Muscle layer of duodenum (tissue), 2 donors: ENCODE data around the gene PGC.
"Not testable (repeated sequence)": the region's sequence is repeated elsewhere in the genome, so short reads cannot be mapped to it uniquely, and the experiment has no call there.

Experiments
- H3K27ac ChIP-seq: one replicate; pipeline ENCODE4 v1.7.0; 2013; ENCODE audit warnings: mild to moderate bottlenecking, low read length
- H3K27me3 ChIP-seq: one replicate; pipeline ENCODE4 v1.7.0; 2013; ENCODE audit warnings: low read depth, mild to moderate bottlenecking, control low read depth, low read length
- H3K36me3 ChIP-seq, 2 donors: one replicate each; pipeline ENCODE4 v1.7.0; 2013; ENCODE audit warnings: low read length in 2 of 2, control low read depth in 1 of 2, mild to moderate bottlenecking in 1 of 2; ENCODE audit not compliant: insufficient read depth in 2 of 2, control insufficient read depth in 1 of 2
- H3K4me1 ChIP-seq, 2 donors: one replicate each; pipeline ENCODE4 v1.7.0; 2013; ENCODE audit warnings: low read length in 2 of 2, mild to moderate bottlenecking in 2 of 2, control low read depth in 1 of 2, moderate library complexity in 1 of 2; ENCODE audit not compliant: insufficient read depth in 2 of 2, control insufficient read depth in 1 of 2
- H3K4me3 ChIP-seq, 2 donors: one replicate each; pipeline ENCODE4 v1.7.0; 2013; ENCODE audit warnings: low read length in 2 of 2, low read depth in 1 of 2, mild to moderate bottlenecking in 1 of 2
- H3K9me3 ChIP-seq, 2 donors: one replicate each; pipeline ENCODE4 v1.7.0; 2013; ENCODE audit warnings: low read length in 2 of 2, control low read depth in 1 of 2, mild to moderate bottlenecking in 1 of 2; ENCODE audit not compliant: control insufficient read depth in 1 of 2
- donor health status: healthy.

Gene PGC

DNA sequence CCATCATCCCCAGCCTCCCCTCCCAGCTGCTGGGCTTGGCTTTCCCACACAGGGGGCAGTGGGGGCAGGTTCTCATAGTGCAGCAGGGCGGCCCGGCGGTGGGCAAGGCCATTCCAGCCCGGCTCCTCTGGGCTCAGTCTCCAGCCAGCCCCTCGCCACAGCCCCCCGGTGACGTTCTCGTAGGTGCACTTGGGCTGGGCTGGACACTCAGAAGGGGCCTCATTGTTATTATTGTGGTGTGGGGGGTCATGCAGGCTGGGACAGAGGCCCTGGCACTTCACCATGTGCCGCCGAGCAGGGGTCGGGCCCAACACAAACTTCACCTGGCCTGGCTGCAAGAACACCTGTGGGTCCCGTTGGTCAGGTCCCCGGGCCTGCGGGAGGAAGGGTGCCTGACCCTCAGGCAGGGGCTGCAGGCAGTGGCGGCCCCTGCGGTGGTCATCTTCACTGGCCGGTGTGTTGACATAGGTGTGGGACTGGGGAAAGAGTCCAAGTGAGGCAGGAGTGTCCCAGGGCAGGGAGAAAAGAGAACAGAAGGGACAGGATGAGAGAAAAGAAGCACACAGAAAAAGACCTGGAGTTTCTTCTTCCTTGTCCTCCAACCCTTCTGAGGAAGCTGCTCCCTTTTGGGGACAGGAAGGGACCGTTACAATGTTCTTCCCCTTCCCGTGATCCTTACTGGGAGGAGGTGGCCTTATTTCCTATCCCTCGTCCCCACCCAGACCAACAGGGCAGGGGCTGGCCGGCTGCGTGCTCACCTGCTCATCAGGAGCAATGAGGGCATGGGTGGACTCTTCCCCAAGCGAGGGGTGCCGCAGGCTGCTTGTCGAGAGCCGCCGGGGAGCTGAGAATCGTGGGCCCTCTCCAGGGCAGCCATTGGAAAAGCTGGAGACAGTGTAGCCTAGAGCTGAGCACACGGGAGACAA is 24.1 kb upstream of the PGC start:
- peaks cover 0 to 3% of the 10 kb centered on the region in 2 donors for H3K4me1 ChIP-seq
- no peak overlapping the region for H3K4me3 ChIP-seq
- H3K9me3 ChIP-seq = no peaks in the 10 kb centered on the region
- peaks cover 29 to 48% of the 10 kb centered on the region in 2 donors for H3K36me3 ChIP-seq
- no peaks in the 10 kb centered on the region for H3K27me3 ChIP-seq
- no peak overlapping the region for H3K27ac ChIP-seq

DNA sequence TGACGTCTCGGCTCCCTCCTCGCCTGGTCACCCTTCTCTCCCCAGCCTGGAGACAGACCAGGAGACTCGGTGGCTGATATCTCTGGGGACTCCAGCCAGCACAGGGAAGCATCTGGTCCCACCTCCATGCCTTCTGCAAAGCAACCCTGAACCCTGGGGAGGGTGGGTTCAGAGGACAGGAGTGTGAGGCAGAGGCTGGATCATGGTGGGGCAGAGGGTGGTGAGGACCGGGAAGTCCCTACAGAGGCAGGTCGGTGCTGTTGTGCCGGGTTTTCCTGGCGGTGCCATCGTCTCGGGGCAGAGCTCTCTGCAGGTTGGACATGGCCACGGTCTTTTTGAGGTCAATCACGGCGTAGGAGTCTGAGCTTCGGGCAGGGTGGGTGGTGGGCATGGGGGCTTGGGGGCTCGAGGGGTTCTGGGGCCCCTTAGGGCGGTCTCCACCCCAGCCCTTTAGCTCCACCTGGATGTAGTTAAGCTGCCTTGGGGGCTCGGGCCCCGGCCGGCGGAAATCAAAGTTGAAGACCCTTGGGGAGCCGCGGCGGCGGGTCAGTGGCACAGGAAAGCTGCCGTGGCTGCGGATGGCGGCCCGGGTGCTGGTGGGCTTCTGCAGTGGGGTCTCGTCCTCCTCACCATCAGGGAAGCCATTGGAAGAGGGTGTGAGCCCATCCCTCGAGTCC is 23.3 kb upstream of the PGC start:
- H3K4me3 ChIP-seq = no peak overlapping the region
- H3K27ac ChIP-seq = no peak overlapping the region
- H3K4me1 ChIP-seq = peaks cover 0 to 3% of the 10 kb centered on the region in 2 donors
- peaks cover 28 to 48% of the 10 kb centered on the region in 2 donors for H3K36me3 ChIP-seq
- no peaks in the 10 kb centered on the region for H3K27me3 ChIP-seq
- H3K9me3 ChIP-seq = no peaks in the 10 kb centered on the region

DNA sequence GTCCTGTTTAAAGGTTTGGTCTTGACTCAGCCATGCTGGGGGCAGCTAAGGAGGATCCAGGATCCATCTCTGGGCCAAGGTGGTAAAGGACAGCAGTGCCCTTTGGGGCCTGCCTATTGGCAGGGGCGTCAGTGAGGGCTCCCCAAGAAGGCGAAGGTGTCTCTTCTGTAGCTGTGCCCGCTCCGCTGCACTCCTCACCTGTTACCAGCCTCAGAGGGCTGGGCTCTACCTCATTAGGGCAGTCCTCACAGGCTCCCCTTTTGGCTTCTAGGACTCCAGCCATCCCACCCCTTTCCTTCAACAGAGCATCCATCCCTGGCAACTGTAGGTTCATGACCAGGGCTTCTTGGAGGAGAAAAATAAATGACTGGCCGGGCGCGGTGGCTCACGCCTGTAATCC is 22.2 kb upstream of the PGC start:
- H3K27ac ChIP-seq = no peak overlapping the region
- no peaks in the 10 kb centered on the region for H3K9me3 ChIP-seq
- peaks cover 0 to 3% of the 10 kb centered on the region in 2 donors for H3K4me1 ChIP-seq
- H3K4me3 ChIP-seq = no peak overlapping the region
- H3K27me3 ChIP-seq = no peaks in the 10 kb centered on the region
- H3K36me3 ChIP-seq = peaks cover 18 to 36% of the 10 kb centered on the region in 2 donors

DNA sequence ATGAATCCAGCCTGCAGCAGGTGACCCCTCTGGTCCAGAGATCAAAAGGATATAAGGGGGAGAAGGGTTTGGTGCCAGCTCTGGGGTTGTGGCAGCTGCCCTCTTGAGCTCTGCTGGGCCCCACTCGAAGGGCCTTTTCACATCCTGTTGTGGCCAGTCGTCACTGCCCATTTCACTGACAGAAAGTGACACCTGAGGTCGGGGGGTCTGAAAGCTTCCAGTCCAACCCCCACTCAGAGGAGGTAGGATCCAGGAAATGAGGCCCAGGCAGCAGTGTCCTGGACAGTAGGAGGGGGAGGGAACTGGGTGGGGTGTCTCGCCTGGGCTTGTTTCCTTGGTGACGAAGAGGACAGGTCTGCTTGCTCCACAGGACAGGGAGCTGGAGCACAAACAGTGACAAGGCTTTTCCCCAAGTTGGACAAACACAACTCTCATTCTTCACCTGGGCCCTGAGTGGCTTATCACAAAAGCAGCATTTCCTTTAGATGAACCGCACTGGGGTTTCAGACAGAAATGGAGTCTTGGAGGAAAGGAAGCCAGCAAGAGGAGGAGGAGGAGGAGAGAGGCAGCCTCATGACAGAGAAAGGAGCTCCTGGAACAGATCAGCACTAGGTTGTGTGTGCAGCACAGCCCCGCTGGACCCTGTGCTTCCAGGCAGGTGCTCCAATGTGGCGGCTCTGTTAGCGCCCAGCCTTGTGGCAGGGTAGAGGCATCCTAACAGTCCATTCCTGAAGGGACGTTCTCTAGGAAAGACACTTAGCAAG is 21.5 kb upstream of the PGC start:
- peaks cover 0 to 3% of the 10 kb centered on the region in 2 donors for H3K4me1 ChIP-seq
- no peak overlapping the region for H3K4me3 ChIP-seq
- no peak overlapping the region for H3K27ac ChIP-seq
- H3K9me3 ChIP-seq = no peaks in the 10 kb centered on the region
- no peaks in the 10 kb centered on the region for H3K27me3 ChIP-seq
- H3K36me3 ChIP-seq = peaks cover 15 to 33% of the 10 kb centered on the region in 2 donors

DNA sequence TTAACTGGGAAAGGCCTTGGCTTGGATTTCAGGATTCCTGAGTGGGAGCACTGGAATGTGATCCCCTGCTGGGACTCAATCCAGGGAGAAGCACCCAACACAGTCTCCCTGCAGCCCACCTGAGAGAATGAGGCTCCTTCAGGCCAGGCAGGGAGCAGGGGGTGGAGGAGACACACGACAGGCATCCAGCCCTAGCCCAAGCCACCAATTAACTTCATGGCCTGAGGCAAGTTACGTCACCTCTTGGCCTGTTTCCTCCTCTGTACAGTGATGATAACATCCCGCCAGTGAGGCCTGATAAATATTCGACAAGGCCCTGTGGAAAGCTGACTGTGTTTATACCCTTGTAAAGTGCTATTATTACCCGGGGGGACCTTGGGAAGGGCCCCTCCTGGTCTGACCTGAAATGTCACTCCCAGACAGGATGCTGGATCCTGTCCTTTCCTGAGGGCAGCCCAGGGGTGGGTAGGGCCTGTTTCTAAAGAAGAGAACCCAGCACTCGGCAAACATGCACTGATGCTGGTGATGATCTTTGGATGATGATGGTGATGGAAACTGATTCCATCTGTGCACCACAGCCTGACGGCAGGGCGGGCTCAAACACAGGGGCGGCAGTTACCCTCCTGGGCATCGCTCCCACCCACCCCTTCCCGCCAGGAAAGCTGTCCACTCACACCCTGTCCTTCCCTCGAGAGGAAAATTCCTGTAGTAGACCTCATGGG is 20.1 kb upstream of the PGC start:
- peaks cover 0 to 3% of the 10 kb centered on the region in 2 donors for H3K4me1 ChIP-seq
- no peaks in the 10 kb centered on the region for H3K27me3 ChIP-seq
- H3K9me3 ChIP-seq = no peaks in the 10 kb centered on the region
- no peak overlapping the region for H3K27ac ChIP-seq
- peaks cover 9 to 21% of the 10 kb centered on the region in 2 donors for H3K36me3 ChIP-seq
- no peak overlapping the region for H3K4me3 ChIP-seq

DNA sequence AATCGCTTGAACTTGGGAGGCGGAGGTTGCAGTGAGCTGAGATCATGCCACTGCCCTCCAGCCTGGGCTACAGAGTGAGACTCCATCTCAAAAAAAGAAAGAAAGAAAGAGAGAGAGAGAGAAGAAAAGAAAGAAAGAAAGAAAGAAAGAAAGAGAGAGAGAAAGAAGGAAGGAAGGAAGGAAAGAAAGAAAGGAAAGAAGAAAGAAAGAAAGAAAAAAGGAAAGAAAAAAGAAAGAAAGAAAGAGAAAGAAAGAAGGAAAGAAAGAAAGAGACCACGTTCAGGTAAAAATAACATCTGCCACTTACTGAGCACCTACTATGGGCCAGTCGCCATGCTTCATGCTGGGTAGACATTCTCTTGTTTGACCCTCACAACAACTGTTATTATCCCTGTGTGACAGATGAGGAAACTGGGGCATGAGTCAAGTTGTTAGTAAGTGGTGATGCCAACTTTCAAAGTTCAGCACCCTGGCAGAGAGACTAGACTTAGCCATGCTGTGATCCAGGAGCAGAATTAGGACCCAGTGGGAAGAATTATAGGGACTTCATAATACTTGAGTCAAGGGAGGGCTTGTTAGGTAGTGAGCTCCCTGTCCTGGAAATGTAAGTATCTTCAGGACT is 19.0 kb upstream of the PGC start:
- not testable (repeated sequence) for H3K27ac ChIP-seq, H3K36me3 ChIP-seq, H3K4me1 ChIP-seq, H3K9me3 ChIP-seq, H3K27me3 ChIP-seq, H3K4me3 ChIP-seq

DNA sequence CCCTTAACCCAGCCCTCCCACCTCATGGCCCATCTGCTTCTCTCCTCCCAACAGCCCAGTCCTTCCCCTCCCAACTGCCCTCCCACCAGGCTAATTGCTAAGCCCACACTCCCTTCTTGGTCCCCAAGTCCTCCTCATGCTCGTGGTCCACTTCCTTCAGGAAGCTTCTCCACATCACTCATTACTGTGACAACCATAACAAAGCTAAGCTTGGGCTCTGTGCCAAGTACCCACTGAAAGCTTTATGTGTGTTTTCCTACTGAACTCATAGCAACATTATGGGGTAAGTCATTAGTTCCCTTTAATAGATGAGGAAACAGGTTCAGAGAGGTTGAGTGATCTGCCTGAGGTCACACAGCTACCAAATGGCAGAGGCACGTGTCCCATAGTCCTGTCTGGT is 16.3 kb upstream of the PGC start:
- H3K27me3 ChIP-seq = no peaks in the 10 kb centered on the region
- no peaks in the 10 kb centered on the region for H3K36me3 ChIP-seq
- H3K27ac ChIP-seq = no peak overlapping the region
- no peaks in the 10 kb centered on the region for H3K9me3 ChIP-seq
- peaks cover 0 to 3% of the 10 kb centered on the region in 2 donors for H3K4me1 ChIP-seq
- H3K4me3 ChIP-seq = no peak overlapping the region

DNA sequence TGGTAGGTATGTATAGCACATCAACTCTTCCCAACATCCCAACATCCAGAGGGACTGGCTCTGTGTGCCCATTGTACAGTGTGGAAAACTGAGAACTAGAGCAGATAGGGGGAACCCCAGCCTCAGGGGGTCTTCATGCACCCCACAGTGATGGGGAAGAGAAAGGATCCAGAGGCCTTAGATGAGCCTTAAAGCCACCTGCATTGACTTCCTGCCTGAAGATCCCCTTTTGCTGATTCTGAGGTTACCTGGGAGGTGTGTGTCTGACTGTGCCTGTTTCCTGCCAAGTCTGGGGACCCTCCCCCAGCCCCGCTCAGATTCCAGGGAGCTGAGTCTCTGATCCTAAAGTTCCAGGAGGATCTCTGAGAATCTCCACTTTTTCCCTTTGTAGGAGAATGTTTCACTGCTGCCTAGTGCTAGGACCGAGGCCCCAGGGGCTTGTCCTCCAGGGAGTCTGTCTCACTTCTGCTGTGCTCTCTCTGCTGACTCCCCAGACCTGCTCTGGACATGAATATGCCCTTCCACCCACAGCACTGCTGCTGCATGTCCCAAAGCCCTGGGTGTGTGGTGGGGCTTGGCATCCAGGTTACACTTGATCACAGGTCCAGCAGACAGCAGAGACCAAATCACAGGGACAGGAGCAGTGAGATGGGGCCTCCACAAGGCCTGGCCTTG is 12.8 kb upstream of the PGC start:
- H3K36me3 ChIP-seq = no peaks in the 10 kb centered on the region
- no peaks in the 10 kb centered on the region for H3K4me1 ChIP-seq
- H3K27me3 ChIP-seq = no peaks in the 10 kb centered on the region
- H3K4me3 ChIP-seq = no peak overlapping the region
- H3K27ac ChIP-seq = no peak overlapping the region
- no peaks in the 10 kb centered on the region for H3K9me3 ChIP-seq

DNA sequence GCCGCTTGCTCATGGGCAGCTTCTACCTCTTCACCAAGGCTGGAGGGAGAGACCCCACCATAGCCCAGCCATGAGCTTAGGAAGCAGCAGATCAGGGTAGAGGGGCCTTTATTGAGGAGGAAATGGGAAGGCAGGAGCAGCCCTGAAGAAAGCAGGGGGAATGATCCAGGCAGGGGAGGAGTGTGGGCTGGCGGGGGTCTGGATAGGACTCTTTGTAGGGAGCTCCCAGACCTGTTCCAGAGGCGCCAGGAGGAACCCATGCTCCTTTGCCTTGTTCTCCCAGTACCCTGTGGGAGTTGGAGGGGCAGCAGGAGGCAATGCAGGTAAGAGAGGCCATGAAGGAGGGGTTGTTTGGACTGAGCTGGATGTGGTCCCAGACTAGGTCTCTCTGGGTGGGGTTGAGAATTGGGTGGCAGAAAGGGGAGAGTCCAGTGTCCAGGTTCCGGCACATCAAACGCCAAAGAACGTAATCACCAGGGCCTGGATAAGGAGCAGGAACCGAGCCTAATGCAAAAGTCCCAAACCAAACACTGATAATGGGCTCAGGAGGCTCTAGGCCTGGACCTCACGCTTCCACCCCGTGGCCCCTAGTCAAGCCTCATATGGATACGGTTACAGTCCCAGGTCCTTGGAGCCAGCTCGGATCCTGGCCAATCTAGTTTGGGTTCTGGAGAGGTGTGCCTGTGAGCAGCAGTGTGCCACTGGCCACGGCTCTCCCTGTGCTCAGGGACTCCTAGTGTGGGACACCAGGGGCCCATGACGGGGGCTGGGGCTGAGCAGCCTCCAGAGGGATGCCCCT is 12.1 kb upstream of the PGC start:
- Histone ChIP-seq H3K9me3 (no peaks in the 10 kb centered on the region), H3K27ac (no peak overlapping the region), H3K4me1 (no peaks in the 10 kb centered on the region)

DNA sequence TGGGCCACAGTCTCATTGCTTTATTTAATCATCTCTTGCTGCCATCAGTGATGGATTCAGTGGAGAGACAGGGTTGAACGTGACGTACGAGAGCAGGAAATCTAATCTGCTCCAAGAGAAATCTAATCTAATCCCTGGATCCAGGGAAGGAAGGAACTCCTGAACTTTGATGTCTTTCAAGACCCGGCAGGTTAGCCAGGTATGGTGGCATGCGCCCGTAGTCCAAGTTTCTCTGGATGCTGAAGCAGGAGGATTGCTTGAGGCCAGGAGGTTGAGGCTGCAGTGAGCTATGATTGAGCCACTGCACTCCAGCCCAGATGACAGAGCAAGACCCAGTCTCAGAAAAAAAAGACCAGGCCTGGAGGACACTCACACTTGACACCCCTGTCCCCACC is 11.4 kb upstream of the PGC start:
- no peaks in the 10 kb centered on the region for H3K4me1 ChIP-seq
- no peaks in the 10 kb centered on the region for H3K36me3 ChIP-seq
- H3K27ac ChIP-seq = no peak overlapping the region
- no peak overlapping the region for H3K4me3 ChIP-seq
- H3K27me3 ChIP-seq = no peaks in the 10 kb centered on the region
- H3K9me3 ChIP-seq = no peaks in the 10 kb centered on the region

More for the DNA sequence above, 12.1 kb upstream of the PGC start:
- Histone ChIP-seq H3K36me3 (no peaks in the 10 kb centered on the region), H3K27me3 (no peaks in the 10 kb centered on the region), H3K4me3 (no peak overlapping the region)
